NCI-H526 treated with DMSO at 0.1 percent for 48 hours (cell line): ENCODE data around the gene C5orf15.

Source experiments
- DNase-seq: peaks from one replicate; lab custom pipeline; 2025; lab: John Stamatoyannopoulos, UW

C5orf15 gene

GRCh38 chr5:133968204-133968980, at the start of gene C5orf15:
Gene C5orf15 (minus strand): TSS chr5:133968625. CDS start chr5:133968584, 41 bp downstream.
- DNase-seq: peak; percentile 79

- no peak for DNase-seq
These were observed 39.9 kb upstream of the C5orf15 start for GRCh38 chr5:134008266-134008749.

GRCh38 chr5:134007581-134008265, 39.3 kb upstream of the C5orf15 start:
- no peak for DNase-seq

GRCh38 chr5:134006115-134006514, 37.7 kb upstream of the C5orf15 start:
- no peak for DNase-seq

- DNase-seq: no peak
These were observed 37.1 kb upstream of the C5orf15 start for GRCh38 chr5:134005417-134006061.

GRCh38 chr5:134004626-134005416, 36.4 kb upstream of the C5orf15 start, which contains the start of gene VDAC1:
Gene VDAC1 (minus strand): TSS chr5:134004975. CDS start chr5:133993012, 11,963 bp downstream.
- DNase-seq: peak; percentile 62

- peak; percentile 29 for DNase-seq
These were observed 35.6 kb upstream of the C5orf15 start for GRCh38 chr5:134003817-134004625.

GRCh38 chr5:134003064-134003816, 34.8 kb upstream of the C5orf15 start:
- DNase-seq: no peak

- no peak for DNase-seq
These were observed 33.7 kb upstream of the C5orf15 start for GRCh38 chr5:134001938-134002731.

- no peak for DNase-seq
These were observed 32.5 kb upstream of the C5orf15 start for GRCh38 chr5:134000696-134001453.

- DNase-seq: no peak
These were observed 31.7 kb upstream of the C5orf15 start for GRCh38 chr5:134000091-134000511.

GRCh38 chr5:133998807-133999206, 30.4 kb upstream of the C5orf15 start:
- DNase-seq: no peak

GRCh38 chr5:133998042-133998441, 29.6 kb upstream of the C5orf15 start:
- DNase-seq: no peak

- no peak for DNase-seq
These were observed 28.3 kb upstream of the C5orf15 start for GRCh38 chr5:133996683-133997252.

GRCh38 chr5:133995883-133996563, 27.6 kb upstream of the C5orf15 start:
- no peak for DNase-seq

GRCh38 chr5:133995341-133995740, 26.9 kb upstream of the C5orf15 start:
- no peak for DNase-seq

GRCh38 chr5:133994990-133995333, 26.5 kb upstream of the C5orf15 start:
- DNase-seq: no peak
